NCI-H2196 (cell line): Measurements from ENCODE around the gene TNRC18.
"Not testable (repeated sequence)": the region's sequence is repeated elsewhere in the genome, so short reads cannot be mapped to it uniquely, and the experiment has no call there.

Source experiments
- DNase-seq: peaks from one replicate; lab custom pipeline; 2025; ENCODE audit not compliant: unreplicated experiment; lab: John Stamatoyannopoulos, UW

Gene TNRC18, protein sequence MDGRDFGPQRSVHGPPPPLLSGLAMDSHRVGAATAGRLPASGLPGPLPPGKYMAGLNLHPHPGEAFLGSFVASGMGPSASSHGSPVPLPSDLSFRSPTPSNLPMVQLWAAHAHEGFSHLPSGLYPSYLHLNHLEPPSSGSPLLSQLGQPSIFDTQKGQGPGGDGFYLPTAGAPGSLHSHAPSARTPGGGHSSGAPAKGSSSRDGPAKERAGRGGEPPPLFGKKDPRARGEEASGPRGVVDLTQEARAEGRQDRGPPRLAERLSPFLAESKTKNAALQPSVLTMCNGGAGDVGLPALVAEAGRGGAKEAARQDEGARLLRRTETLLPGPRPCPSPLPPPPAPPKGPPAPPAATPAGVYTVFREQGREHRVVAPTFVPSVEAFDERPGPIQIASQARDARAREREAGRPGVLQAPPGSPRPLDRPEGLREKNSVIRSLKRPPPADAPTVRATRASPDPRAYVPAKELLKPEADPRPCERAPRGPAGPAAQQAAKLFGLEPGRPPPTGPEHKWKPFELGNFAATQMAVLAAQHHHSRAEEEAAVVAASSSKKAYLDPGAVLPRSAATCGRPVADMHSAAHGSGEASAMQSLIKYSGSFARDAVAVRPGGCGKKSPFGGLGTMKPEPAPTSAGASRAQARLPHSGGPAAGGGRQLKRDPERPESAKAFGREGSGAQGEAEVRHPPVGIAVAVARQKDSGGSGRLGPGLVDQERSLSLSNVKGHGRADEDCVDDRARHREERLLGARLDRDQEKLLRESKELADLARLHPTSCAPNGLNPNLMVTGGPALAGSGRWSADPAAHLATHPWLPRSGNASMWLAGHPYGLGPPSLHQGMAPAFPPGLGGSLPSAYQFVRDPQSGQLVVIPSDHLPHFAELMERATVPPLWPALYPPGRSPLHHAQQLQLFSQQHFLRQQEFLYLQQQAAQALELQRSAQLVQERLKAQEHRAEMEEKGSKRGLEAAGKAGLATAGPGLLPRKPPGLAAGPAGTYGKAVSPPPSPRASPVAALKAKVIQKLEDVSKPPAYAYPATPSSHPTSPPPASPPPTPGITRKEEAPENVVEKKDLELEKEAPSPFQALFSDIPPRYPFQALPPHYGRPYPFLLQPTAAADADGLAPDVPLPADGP (N-terminal part only)

DNA sequence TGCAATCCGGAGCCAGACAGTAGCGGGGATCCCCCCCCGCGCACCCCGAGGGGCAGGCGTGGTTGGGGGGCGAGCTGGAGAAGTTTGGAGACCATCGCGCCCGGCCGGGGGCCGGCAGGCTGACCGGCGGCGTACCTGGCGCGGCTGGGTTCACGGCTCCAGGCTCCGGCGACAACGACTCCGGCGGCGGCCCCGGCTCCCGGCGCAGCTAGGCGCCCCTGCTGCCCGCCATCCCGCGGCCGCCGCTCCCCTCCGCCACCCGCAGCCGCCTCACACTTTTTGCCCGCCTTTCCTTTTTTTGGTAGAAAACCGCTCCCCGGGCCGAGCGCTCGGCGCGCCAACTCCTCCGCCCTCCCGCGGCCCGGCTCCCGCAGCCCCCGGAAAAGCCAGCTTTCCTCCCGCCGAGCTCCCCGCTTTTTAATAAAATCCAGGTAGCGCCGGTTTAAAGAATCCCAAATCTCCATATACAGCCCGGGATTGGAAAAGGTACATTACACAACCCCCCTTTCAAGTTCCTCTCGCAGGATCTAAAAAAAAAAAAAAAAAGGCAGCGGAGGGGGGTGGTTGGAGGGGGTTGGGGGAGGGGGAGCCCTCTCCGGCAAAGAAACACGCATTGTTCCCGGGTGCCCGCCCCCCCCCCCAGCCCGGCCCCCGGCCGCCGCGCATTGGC lies at the start of gene TNRC18:
Gene TNRC18 (minus strand): TSS at position 529 of the 670 bp plus-strand sequence. CDS start 2,588 bp downstream, outside the sequence.
- DNase-seq = no peak

DNA sequence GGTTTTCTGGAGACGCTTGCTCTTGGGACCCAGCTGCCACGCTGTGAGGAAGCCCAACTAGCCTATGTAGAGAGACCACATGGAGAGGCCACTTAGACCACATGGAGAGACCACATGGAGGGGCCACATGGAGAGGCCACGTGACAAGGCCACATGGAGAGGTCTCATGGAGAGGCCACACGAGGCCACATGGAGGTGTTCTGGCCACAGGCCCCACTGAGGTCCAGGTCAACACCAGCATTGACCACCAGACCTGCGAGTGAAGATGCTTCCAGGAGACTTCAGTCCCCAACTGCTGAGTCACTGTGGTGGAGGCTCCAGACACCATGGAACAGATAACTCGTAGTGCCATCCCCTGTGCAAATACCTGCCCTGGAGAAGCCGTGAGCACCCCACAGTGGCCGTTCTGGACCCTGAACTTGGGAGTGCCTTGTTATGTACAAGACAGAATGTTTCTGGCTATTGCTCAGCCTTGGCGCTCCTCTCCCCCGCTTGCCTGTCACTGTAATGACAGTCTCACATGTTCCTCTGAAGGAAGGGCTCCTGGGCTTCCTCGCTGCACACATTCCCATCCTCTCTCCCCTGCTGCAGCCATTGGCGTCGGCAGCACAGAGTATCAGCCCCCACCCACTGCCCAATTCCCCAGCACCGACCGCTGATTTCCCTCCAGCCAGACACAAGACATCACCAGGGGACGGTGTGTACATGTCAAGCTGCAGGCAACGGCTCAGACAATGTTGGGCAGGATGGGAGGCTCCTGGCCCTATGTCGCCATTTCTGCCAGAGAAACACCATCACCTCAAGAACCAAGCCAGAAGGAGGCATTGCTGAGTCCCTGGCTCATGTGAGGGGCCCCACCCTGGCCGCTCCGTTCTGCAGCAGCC lies 49.0 kb upstream of the TNRC18 start:
- no peak for DNase-seq

DNA sequence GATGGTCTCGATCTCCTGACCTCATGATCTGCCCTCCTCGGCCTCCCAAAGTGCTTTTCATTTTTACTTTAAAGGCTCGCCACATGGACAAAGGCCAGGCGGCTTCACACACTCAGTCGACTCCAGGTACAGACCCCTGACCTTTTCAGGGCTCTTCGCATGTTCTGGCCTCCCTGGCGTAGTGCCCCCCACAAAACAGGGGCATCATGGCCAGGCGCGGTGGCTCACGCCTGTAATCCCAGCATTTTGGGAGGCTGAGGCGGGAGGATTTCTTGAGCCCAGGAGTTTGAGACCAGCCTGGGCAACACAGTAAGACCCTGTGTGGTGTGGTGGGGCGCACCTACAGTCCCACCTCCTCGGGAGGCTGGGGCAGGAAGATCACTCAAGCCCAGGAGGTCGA lies 48.0 kb upstream of the TNRC18 start:
- not testable (repeated sequence) for DNase-seq

DNA sequence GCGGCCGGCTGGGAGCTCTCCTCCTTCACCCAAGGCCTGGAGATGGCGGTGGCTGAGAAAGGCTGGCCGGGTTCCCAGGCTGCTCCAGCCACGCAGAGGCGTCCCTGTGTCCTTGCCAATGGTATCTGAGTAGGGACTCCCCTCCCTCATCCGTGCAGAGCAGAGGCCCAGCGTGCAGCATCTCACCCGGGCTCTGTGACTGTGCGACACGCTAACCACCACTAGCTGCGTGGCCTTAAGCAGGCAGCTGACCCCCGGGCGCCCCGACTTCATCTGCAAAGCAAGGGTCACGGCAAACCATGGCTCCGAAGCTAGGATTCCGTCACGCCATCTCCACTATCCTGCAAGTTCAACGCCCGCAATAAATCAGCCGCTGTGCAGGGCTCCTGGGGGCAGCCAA lies 47.2 kb upstream of the TNRC18 start:
- DNase-seq = no peak

DNA sequence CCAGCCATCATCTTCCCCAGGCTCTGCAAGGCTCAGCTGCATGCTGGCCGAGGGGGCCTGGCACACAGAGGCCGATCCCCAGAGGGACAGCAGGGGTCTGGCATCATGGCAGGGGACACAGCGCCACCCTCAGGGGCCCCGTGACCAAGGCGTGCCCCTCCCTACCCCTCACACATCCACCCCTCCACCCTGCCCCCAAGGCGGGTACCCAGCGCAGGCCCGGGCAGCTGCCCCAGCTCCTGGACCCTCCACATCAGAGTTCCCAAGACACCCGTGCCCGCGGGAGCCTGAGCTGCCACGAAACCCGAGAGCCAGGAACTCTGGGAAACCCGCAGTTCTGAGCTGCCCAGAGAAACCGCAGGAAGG lies 46.5 kb upstream of the TNRC18 start:
- DNase-seq = no peak

DNA sequence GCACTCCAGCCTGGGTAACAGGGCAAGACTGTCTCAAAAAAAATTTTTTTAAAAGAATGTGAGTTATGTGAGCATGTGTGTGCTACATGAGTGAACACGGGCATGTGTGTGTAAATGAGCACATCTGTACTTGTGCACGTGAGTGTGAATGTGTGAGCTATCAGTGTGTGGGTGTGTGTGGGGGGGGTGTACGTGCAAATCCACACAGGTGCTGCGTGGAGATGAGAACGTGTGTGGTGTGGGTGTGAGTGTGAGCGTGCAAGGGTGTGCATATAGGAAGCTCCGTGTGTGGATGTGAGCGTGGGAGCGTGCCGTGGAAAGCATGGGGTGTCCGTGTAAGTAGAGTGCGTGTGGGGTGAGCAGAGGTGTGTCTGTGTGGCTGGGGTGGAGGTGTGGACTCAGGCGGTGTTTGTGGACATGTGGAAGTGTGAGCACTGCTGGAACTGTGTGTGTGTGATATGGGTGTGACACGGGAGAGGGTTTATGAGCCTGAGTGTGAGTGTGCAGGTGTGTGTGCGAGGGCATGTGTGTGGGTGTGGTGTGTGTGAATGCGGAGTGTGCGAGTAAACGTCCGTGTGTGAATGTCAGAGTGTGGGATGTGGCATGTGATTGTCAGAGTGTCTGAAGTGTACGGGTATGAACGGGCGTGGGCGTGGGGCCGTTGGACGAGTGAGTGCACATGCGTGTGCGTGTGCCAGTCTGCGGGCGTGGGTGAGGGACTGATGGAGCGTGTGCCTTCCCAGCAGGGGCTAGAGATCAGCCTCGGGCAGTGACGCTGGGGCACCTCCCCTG lies 45.9 kb upstream of the TNRC18 start:
- DNase-seq = no peak

GRCh38 chr7:5467645-5468044 lies 44.0 kb upstream of the TNRC18 start:
- no peak for DNase-seq

GRCh38 chr7:5466551-5466950 lies 42.9 kb upstream of the TNRC18 start:
- DNase-seq = no peak

DNA sequence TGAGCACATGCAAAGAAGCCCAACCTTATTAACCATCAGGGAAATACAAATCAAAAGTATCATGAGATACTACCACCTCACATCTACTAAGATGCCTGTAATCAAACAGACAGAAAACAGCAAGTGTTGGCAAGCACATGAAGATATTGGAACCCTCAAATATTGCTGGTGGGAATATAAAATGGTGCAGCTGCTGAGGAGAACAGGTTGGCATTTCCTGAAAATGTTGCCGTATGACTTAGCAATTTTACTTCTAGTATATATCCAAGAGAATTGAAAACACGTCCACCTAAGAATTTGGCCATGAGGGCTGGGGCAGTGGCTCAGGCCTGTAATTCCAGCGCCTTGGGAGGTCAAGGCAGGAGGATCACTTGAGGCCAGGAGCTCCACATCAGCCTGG lies 39.4 kb upstream of the TNRC18 start:
- no peak for DNase-seq

DNA sequence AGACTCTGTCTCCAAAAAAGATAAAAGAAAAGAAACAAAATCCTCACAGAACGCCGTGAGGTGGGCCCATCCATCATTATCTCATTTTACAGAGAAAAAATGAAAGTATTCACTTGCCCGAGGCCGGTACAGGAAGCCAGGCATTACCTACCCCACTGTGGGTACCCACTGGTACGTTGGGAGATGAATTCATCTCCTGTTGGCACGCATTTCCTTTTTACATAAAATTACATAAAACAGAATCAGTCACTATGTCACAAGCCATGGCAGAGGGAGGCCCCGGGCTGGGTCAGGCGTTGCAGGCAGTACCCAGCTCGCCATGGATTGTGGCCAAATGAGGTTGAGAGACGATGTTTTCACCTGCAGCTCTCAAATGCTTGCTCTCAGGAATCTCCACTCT lies 38.6 kb upstream of the TNRC18 start:
- no peak for DNase-seq

GRCh38 chr7:5458921-5459480 lies 35.4 kb upstream of the TNRC18 start:
- no peak for DNase-seq

GRCh38 chr7:5457245-5457735 lies 33.7 kb upstream of the TNRC18 start:
- no peak for DNase-seq

DNA sequence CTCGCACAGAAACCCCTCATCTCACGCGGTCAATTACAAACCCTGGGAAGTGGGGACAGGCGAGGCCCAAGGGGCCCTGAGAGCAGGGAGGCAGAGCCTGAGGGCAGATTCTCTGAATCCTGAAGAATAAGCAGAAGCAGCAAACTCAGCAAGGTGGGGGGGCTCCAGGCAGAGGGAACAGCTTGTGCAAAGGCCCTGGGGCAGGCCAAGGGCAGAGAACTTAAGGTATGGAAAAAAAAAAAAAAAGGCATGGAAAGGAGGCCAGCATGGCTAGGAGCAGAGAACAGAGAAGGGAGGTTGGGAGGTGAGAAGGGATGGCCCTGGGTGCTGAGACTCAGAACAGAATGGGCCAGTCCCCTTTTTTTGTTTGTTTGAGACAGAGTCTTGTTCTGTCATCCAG lies 32.8 kb upstream of the TNRC18 start:
- no peak for DNase-seq

DNA sequence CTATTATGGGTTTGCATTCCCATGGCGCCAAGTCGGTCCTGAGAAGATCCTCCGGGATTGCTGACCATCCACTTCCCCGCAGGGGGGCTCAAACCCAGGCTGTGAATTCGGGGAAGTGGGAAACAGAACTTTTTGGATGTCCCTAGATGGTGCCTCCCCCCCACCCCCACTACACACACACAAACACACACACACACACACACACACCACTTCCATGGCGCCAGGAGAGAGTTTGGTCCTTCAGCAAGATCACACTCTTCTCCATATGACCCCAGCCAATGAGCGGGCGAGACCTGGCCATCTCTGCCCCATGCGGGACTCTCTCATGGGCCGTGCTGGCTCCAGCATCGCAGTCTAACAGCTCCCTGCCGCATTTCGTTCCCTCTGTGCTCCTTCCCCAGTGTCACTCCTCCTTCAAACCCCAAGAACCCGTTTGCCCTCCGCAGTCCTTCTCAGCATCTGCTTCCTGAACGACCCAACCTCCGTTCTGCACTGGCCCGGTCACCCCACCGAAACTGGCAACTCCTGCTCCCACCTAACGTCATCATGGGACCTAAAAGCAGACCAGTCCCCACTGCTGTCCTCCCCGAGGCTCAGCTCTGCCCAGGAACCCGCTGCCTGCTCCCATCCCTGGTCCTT lies 32.1 kb upstream of the TNRC18 start:
- DNase-seq = no peak

GRCh38 chr7:5455175-5455574 lies 31.5 kb upstream of the TNRC18 start:
- DNase-seq = no peak

DNA sequence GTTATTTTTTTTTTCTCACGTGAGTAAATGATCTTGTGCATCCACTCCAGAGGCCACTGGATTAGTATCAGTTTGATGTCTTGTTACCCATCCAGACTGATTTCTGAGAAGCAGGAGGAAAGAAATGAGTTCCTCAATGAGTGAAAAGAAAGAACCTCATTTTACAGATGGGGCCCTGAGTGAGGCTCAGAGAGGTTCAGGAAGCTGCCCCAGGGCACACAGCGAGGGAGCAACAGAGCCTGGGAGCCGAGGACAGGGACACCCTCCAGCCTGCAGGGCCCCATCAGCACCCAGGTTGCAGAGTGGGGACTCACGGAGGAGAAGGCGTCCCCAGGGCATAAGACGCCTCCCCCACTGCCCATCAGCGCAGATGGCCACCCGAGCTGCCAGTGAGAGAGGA lies 30.9 kb upstream of the TNRC18 start:
- DNase-seq = no peak

GRCh38 chr7:5453566-5454075 lies 30.0 kb upstream of the TNRC18 start:
- DNase-seq = no peak

- DNase-seq = no peak
Measured at GRCh38 chr7:5452937-5453540, 29.4 kb upstream of the TNRC18 start.
